ENCODE measurements around the gene DNAH6.

The DNAH6 gene

GRCh38 chr2:84836215-84836614 lies 319.9 kb downstream of the DNAH6 start:
- Histone ChIP-seq H3K4me1 (ENCODE audit: insufficient read depth, low read length) (no peaks in the 10 kb centered on the region), H3K9ac (ENCODE audit: low read depth, low read length) (no peak overlapping the region), H3K27me3 (ENCODE audit: insufficient read depth, low read length, poor library complexity) (peaks cover 3% of the 10 kb centered on the region), H3K27ac (ENCODE audit: low read length) (no peak overlapping the region), H3K9me3 (ENCODE audit: insufficient read depth, low read length, severe bottlenecking) (peaks cover 2% of the 10 kb centered on the region), H2AFZ (ENCODE audit: low read depth, low read length) (no peak overlapping the region), H3K4me2 (ENCODE audit: insufficient read depth, low read length) (no peak overlapping the region), H3K4me3 (ENCODE audit: low read depth in 1 of 2, low read length in 2 of 2) (no peak overlapping the region), H4K20me1 (ENCODE audit: insufficient read depth, low read length) (no peaks in the 10 kb centered on the region), H3K79me2 (ENCODE audit: insufficient read depth, low read length) (no peaks in the 10 kb centered on the region), H3K36me3 (ENCODE audit: insufficient read depth, low read length) (no peaks in the 10 kb centered on the region)
- TF ChIP-seq EZH2 (IDR thresholded peaks at IDR 0.05; ENCODE audit: borderline replicate concordance, low read depth, low read length, severe bottlenecking): no peak
- no peak for TF ChIP-seq CTCF (IDR thresholded peaks at IDR 0.05; ENCODE audit: borderline replicate concordance, extremely low read depth, low read length, poor library complexity, severe bottlenecking)
- no peak for DNase-seq
- ATAC-seq (ENCODE audit: insufficient read depth, low read depth): no peak

- no peaks in the 10 kb centered on the region for H3K4me1 ChIP-seq (ENCODE audit: insufficient read depth, low read length)
- no peak overlapping the region for H3K4me3 ChIP-seq (ENCODE audit: low read depth in 1 of 2, low read length in 2 of 2)
- no peak for TF ChIP-seq CTCF (IDR thresholded peaks at IDR 0.05; ENCODE audit: borderline replicate concordance, extremely low read depth, low read length, poor library complexity, severe bottlenecking)
- DNase-seq (no peak), ATAC-seq (ENCODE audit: insufficient read depth, low read depth) (no peak)
- H2AFZ ChIP-seq (ENCODE audit: low read depth, low read length): no peak overlapping the region
- no peak overlapping the region for H3K4me2 ChIP-seq (ENCODE audit: insufficient read depth, low read length)
- H3K27ac ChIP-seq (ENCODE audit: low read length): no peak overlapping the region
- H4K20me1 ChIP-seq (ENCODE audit: insufficient read depth, low read length): no peaks in the 10 kb centered on the region
- peaks cover 3% of the 10 kb centered on the region for H3K27me3 ChIP-seq (ENCODE audit: insufficient read depth, low read length, poor library complexity)
- peaks cover 2% of the 10 kb centered on the region for H3K9me3 ChIP-seq (ENCODE audit: insufficient read depth, low read length, severe bottlenecking)
- H3K9ac ChIP-seq (ENCODE audit: low read depth, low read length): no peak overlapping the region
- H3K36me3 ChIP-seq (ENCODE audit: insufficient read depth, low read length): no peaks in the 10 kb centered on the region
- H3K79me2 ChIP-seq (ENCODE audit: insufficient read depth, low read length): no peaks in the 10 kb centered on the region
Measured at GRCh38 chr2:84838434-84839145, 322.3 kb downstream of the DNAH6 start.

- no peak for DNase-seq
- Histone ChIP-seq H3K27me3 (ENCODE audit: insufficient read depth, low read length, poor library complexity) (peaks cover 3% of the 10 kb centered on the region), H3K4me1 (ENCODE audit: insufficient read depth, low read length) (no peaks in the 10 kb centered on the region), H3K4me3 (ENCODE audit: low read depth in 1 of 2, low read length in 2 of 2) (no peak overlapping the region), H3K27ac (ENCODE audit: low read length) (no peak overlapping the region), H4K20me1 (ENCODE audit: insufficient read depth, low read length) (no peaks in the 10 kb centered on the region), H3K36me3 (ENCODE audit: insufficient read depth, low read length) (no peaks in the 10 kb centered on the region), H3K9ac (ENCODE audit: low read depth, low read length) (no peak overlapping the region), H3K79me2 (ENCODE audit: insufficient read depth, low read length) (no peaks in the 10 kb centered on the region), H3K4me2 (ENCODE audit: insufficient read depth, low read length) (no peak overlapping the region), H2AFZ (ENCODE audit: low read depth, low read length) (no peak overlapping the region), H3K9me3 (ENCODE audit: insufficient read depth, low read length, severe bottlenecking) (peaks cover 2% of the 10 kb centered on the region)
- TF ChIP-seq CTCF (IDR thresholded peaks at IDR 0.05; ENCODE audit: borderline replicate concordance, extremely low read depth, low read length, poor library complexity, severe bottlenecking) (no peak), EZH2 (IDR thresholded peaks at IDR 0.05; ENCODE audit: borderline replicate concordance, low read depth, low read length, severe bottlenecking) (no peak)
- ATAC-seq (ENCODE audit: insufficient read depth, low read depth): no peak
Measured at GRCh38 chr2:84839851-84840250, 323.6 kb downstream of the DNAH6 start.

Data from DND-41 (cell line).